Subcutaneous adipose tissue (tissue), 4 donors: ENCODE results near the gene ULK1. TPM values are rescaled to one million over a fixed set of nuclear protein-coding genes. Genes with fewer than 3 reads are reported as not detected.

Experiments
- CTCF ChIP-seq: fragments of 450-650 bp; IDR thresholded peaks from one replicate; pipeline ENCODE4 v1.5.1; 2016; ENCODE audit warnings: low read depth, mild to moderate bottlenecking, control low read depth, antibody characterized with exemption, moderate library complexity
- total RNA-seq, 4 donors: library from RNA; depleted of rRNA; stranded (reverse); fragments of >200 nt; gene quantifications; one replicate each; pipeline ENCODE4 v1.1.0, GENCODE V29; 2016

ULK1 gene
- total RNA-seq, 4 donors from 2014 or later: 10.9 to 35.8 (median 16.3) TPM

GRCh38 chr12:131851741-131852550, 42.5 kb upstream of the ULK1 start:
- TF ChIP-seq CTCF: no peak

GRCh38 chr12:131852551-131853299, 41.7 kb upstream of the ULK1 start:
- no peak for TF ChIP-seq CTCF

- TF ChIP-seq CTCF: no peak
Measured at GRCh38 chr12:131853832-131854797, 40.3 kb upstream of the ULK1 start.

GRCh38 chr12:131854861-131855476, 39.5 kb upstream of the ULK1 start:
- TF ChIP-seq CTCF: no peak

- TF ChIP-seq CTCF: no peak
Measured at GRCh38 chr12:131855521-131856142, 38.8 kb upstream of the ULK1 start.

- no peak for TF ChIP-seq CTCF
Measured at GRCh38 chr12:131856366-131857097, 37.9 kb upstream of the ULK1 start.
